Activated CD8-positive, alpha-beta T cell treated with anti-CD3 and anti-CD28 coated beads, Interleukin-2, amount 10 ng/mL, durations not matched to agents 7 days and 5 days (primary cell): Measurements from ENCODE around the gene ZNF580. TPM values are rescaled to one million over a fixed set of nuclear protein-coding genes. Genes with fewer than 3 reads are reported as not detected.

Experiments used
- ATAC-seq: fragments of 150-1000 bp; cut with Tn5 transposase; one replicate; pipeline ENCODE4 v1.10.0; 2021; ENCODE audit warnings: moderate library complexity
- CTCF ChIA-PET: fragments of 350-600 bp; sonication (Branson Sonifier 250); formaldehyde crosslinking; loops from one replicate; lab custom pipeline; 2021; ENCODE audit warnings: antibody characterized with exemption; lab: Charles Lee
- POLR2A ChIA-PET: fragments of 350-600 bp; sonication (Branson Sonifier 250); formaldehyde crosslinking; loops from one replicate; lab custom pipeline; 2021; ENCODE audit warnings: antibody characterized with exemption; lab: Charles Lee
- DNase-seq: peaks from one replicate; pipeline ENCODE4 v3.0.0-alpha.2; 2020
- H3K27ac Mint-ChIP-seq: one replicate; pipeline ENCODE4 v1.8.0; 2021; ENCODE audit warnings: mild to moderate bottlenecking, mixed read lengths
- H3K27me3 Mint-ChIP-seq: one replicate; pipeline ENCODE4 v1.8.0; 2021; ENCODE audit warnings: low read depth, mixed read lengths
- H3K36me3 Mint-ChIP-seq: one replicate; pipeline ENCODE4 v1.8.0; 2021; ENCODE audit warnings: low read depth, mixed read lengths
- H3K4me1 Mint-ChIP-seq: one replicate; pipeline ENCODE4 v1.8.0; 2021; ENCODE audit warnings: low read depth, mixed read lengths
- H3K4me3 Mint-ChIP-seq: one replicate; pipeline ENCODE4 v1.8.0; 2021; ENCODE audit warnings: mild to moderate bottlenecking, mixed read lengths
- H3K9me3 Mint-ChIP-seq: one replicate; pipeline ENCODE4 v1.8.0; 2022; ENCODE audit warnings: mixed read lengths; ENCODE audit not compliant: insufficient read depth
- total RNA-seq, 2 experiments: library from RNA; stranded (reverse); gene quantifications; one replicate each; pipeline ENCODE4 v1.2.3, GENCODE V29; 2021

ZNF580 gene
- total RNA-seq, 2 experiments from 2014 or later, result 30.2 to 32.1 TPM

DNA sequence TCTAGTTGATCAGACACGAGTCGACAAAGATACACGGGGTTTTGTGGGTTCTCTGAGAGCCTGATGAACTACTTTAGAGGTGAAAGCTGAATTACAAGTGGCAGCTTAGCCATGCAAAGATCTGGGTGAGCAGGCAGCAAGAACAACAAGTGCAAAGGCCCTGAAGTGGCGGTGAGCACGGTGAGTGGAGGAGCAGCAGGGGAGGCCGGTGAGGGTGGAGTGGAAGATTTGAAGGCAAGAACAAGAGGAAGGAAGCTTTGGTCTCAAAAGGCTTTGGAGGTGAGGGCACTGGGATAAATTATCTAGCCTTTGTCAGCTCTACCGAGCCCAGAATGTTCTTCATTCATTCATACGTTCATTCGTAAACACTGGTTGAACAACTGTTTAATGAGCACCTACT lies 34.0 kb upstream of the ZNF580 start:
- Mint-ChIP-seq H3K4me3 (peak overlapping the region; percentile 91), H3K27me3 (no peaks in the 10 kb centered on the region), H3K36me3 (peaks cover 52% of the 10 kb centered on the region), H3K4me1 (peaks cover 51% of the 10 kb centered on the region), H3K9me3 (no peaks in the 10 kb centered on the region), H3K27ac (peak overlapping the region; percentile 96)
- CTCF ChIA-PET, result interaction anchor here (0.6 to 5.6 kb wide), 22 partner anchors 13 to 314 kb away, joined by 3 to 59 read pairs (median 5); partner anchors contain the start of genes U2AF2, ZNF628 and ZNF784
- POLR2A ChIA-PET, result interaction anchor here (1.3 to 2.2 kb wide), 4 partner anchors 10 to 27 kb away, joined by 3 to 27 read pairs (median 5); partner anchors contain the start of gene ZNF784
- ATAC-seq, result no peak
- no peak for DNase-seq

DNA sequence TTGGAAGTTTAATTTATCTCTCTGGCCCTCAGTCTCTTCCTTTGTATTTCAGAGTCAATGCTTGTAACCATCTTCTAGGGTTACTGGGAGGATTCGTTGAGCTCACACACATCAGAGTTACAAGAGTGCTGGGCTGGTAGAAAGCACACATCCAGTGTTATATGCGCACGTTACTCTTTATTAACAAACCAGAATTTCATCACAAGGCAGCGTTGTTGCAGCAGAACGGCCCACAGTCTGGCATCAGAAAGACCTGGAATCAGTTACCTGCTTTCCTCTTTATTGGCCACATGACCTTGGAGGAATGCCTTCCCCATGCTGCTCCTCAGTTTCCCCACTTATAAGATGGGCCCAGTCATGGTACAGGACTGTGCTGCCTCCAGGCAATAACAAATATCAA lies 31.5 kb upstream of the ZNF580 start:
- no peak for ATAC-seq
- Mint-ChIP-seq H3K9me3 (no peaks in the 10 kb centered on the region), H3K4me1 (peaks cover 40% of the 10 kb centered on the region), H3K36me3 (peaks cover 50% of the 10 kb centered on the region), H3K27me3 (no peaks in the 10 kb centered on the region), H3K4me3 (no peak overlapping the region), H3K27ac (no peak overlapping the region)
- no peak for DNase-seq
- POLR2A ChIA-PET, result no interaction called here
- CTCF ChIA-PET, result interaction anchor here (2.7 kb wide), 1 partner anchor 23 kb away, joined by 8 read pairs; no protein-coding TSS in a partner anchor

DNA sequence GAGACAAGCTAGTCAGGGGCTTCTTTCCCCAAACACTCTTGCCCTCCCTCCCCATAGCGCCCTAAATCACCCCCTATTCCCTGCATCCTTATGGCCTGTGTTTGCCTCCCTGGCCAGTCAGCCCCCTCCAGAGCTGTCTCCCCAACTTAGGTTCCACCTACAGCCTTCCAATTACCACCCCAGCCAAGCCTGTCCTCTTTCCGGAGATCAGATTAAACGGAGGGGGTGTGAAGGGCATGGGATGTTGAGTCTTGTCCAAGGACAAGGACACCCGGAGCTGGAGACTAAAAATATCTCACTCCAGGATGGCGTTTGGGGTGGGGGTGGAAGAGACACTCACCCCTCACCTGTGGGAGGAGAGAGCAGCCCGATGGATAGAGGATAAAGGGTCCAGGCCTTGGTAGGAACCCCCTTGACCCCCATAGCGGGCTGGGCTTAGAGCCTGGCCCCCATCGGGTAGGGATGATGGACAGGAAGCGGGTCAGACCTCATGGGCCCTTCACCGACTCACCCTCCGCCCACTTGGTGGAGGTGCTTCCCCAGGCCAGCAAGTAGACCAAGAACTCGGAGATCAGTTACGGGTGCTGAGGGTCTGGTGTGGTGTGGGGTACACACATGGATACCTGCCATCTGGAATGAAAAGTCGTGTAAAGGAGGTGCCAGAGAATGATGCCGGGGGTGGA lies 29.4 kb upstream of the ZNF580 start:
- no peaks in the 10 kb centered on the region for H3K27me3 Mint-ChIP-seq
- no peak overlapping the region for H3K4me3 Mint-ChIP-seq
- peaks cover 47% of the 10 kb centered on the region for H3K36me3 Mint-ChIP-seq
- H3K4me1 Mint-ChIP-seq, result peaks cover 27% of the 10 kb centered on the region
- DNase-seq (no peak), ATAC-seq (no peak)
- CTCF ChIA-PET, result interaction anchor here (2.7 kb wide), 1 partner anchor 21 kb away, joined by 8 read pairs; no protein-coding TSS in a partner anchor
- POLR2A ChIA-PET, result no interaction called here
- no peaks in the 10 kb centered on the region for H3K9me3 Mint-ChIP-seq
- H3K27ac Mint-ChIP-seq, result no peak overlapping the region

DNA sequence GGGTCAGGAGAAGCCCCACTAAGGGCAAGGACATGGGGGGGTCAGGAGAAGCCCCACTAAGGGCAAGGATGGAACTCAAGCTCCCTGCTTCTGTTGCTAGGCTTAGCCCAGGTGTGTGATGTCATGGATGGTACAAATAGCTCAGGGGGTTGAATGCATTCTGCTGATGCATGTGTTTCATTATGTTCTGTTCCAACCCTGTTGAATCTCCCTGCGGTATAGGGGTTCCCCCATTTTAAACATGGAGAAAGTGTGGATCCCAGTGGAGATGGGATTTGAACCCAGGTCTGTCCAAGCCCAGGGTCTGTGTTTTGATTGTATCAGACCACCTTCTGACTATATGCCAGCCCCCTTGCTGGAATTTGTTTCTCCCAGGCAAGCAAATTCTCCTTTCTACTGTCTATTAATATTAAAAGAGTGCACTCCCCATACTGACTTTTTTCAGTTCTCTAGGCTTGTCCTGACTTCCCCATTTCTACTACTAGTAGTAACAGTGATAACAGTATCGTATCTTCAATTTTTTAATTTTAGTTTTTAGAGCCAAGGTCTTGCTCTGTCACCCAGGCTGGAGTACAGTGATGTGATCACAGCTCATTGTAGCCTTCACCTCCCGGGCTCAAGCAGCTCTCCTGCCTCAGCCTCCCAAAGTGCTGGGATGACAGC lies 28.7 kb upstream of the ZNF580 start:
- ChIA-PET CTCF (interaction anchor here (2.7 kb wide), 1 partner anchor 20 kb away, joined by 8 read pairs; no protein-coding TSS in a partner anchor), POLR2A (no interaction called here)
- H3K4me3 Mint-ChIP-seq, result no peak overlapping the region
- ATAC-seq (no peak), DNase-seq (no peak)
- H3K27me3 Mint-ChIP-seq, result no peaks in the 10 kb centered on the region
- no peaks in the 10 kb centered on the region for H3K9me3 Mint-ChIP-seq
- H3K4me1 Mint-ChIP-seq, result peaks cover 20% of the 10 kb centered on the region
- peaks cover 47% of the 10 kb centered on the region for H3K36me3 Mint-ChIP-seq
- H3K27ac Mint-ChIP-seq, result no peak overlapping the region

DNA sequence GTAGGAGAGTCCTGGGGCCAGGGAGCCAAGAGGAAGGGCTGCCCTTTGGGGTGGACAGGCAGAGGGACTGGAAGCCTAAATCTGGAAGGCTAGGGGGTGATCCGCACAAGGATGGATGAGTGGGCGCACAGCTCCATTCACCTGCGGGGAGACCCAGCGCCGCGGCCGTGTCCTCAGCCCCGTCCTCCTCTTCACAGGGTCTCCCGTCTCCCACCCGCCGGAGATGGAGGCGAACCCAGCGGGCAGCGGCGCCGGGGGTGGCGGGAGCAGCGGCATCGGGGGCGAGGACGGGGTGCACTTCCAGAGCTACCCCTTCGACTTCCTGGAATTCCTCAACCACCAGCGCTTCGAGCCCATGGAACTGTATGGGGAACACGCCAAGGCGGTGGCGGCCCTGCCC lies 27.4 kb upstream of the ZNF580 start:
- H3K4me3 Mint-ChIP-seq, result no peak overlapping the region
- peaks cover 12% of the 10 kb centered on the region for H3K4me1 Mint-ChIP-seq
- no peak for ATAC-seq
- POLR2A ChIA-PET, result no interaction called here
- no peaks in the 10 kb centered on the region for H3K9me3 Mint-ChIP-seq
- CTCF ChIA-PET, result no interaction called here
- H3K27ac Mint-ChIP-seq, result no peak overlapping the region
- DNase-seq, result no peak
- H3K27me3 Mint-ChIP-seq, result no peaks in the 10 kb centered on the region
- peaks cover 48% of the 10 kb centered on the region for H3K36me3 Mint-ChIP-seq

DNA sequence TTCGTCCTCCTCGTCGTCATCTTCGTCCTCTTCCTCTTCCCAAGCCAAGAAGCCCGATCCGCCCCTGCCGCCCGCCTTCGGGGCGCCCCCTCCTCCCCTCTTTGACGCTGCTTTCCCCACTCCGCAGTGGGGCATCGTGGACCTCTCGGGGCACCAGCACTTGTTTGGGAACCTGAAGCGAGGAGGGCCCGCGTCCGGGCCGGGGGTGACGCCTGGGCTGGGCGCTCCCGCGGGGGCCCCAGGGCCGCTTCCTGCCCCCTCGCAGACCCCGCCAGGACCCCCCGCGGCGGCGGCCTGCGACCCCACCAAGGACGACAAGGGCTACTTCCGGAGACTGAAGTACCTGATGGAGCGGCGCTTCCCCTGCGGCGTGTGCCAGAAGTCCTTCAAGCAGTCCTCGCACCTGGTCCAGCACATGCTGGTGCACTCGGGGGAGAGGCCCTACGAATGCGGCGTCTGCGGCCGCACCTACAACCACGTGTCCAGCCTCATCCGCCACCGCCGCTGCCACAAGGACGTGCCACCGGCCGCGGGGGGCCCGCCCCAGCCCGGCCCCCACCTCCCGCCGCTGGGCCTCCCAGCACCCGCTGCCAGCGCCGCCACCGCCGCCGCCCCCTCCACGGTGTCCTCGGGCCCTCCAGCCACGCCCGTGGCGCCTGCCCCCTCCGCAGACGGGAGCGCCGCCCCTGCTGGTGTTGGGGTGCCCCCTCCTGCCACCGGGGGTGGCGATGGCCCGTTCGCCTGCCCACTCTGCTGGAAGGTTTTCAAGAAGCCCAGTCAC lies 26.7 kb upstream of the ZNF580 start:
- H3K27me3 Mint-ChIP-seq, result no peaks in the 10 kb centered on the region
- no peaks in the 10 kb centered on the region for H3K9me3 Mint-ChIP-seq
- peaks cover 6% of the 10 kb centered on the region for H3K4me1 Mint-ChIP-seq
- ChIA-PET POLR2A (no interaction called here), CTCF (no interaction called here)
- H3K36me3 Mint-ChIP-seq, result peaks cover 44% of the 10 kb centered on the region
- H3K4me3 Mint-ChIP-seq, result no peak overlapping the region
- ATAC-seq, result no peak
- no peak overlapping the region for H3K27ac Mint-ChIP-seq
- no peak for DNase-seq

DNA sequence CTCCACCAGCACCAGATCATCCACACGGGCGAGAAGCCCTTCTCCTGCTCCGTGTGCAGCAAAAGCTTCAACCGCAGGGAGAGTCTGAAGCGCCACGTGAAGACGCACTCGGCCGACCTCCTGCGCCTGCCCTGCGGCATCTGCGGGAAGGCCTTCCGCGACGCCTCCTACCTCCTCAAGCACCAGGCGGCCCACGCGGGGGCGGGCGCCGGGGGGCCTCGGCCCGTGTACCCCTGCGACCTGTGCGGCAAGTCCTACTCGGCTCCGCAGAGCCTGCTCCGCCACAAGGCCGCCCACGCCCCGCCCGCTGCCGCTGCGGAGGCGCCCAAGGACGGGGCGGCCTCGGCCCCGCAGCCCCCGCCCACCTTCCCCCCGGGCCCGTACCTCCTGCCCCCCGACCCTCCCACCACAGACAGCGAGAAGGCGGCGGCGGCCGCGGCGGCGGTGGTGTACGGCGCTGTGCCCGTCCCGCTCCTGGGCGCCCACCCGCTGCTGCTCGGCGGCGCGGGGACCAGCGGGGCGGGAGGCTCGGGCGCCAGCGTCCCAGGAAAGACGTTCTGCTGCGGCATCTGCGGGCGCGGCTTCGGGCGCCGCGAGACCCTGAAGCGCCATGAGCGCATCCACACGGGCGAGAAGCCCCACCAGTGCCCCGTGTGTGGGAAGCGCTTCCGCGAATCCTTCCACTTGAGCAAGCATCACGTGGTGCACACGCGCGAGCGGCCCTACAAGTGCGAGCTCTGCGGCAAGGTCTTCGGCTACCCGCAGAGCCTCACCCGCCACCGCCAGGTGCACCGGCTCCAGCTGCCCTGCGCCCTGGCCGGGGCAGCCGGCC lies 25.9 kb upstream of the ZNF580 start:
- Mint-ChIP-seq H3K36me3 (peaks cover 43% of the 10 kb centered on the region), H3K4me3 (no peak overlapping the region), H3K27me3 (no peaks in the 10 kb centered on the region), H3K9me3 (no peaks in the 10 kb centered on the region), H3K27ac (no peak overlapping the region), H3K4me1 (peaks cover 9% of the 10 kb centered on the region)
- DNase-seq, result no peak
- no peak for ATAC-seq
- ChIA-PET CTCF (no interaction called here), POLR2A (no interaction called here)

DNA sequence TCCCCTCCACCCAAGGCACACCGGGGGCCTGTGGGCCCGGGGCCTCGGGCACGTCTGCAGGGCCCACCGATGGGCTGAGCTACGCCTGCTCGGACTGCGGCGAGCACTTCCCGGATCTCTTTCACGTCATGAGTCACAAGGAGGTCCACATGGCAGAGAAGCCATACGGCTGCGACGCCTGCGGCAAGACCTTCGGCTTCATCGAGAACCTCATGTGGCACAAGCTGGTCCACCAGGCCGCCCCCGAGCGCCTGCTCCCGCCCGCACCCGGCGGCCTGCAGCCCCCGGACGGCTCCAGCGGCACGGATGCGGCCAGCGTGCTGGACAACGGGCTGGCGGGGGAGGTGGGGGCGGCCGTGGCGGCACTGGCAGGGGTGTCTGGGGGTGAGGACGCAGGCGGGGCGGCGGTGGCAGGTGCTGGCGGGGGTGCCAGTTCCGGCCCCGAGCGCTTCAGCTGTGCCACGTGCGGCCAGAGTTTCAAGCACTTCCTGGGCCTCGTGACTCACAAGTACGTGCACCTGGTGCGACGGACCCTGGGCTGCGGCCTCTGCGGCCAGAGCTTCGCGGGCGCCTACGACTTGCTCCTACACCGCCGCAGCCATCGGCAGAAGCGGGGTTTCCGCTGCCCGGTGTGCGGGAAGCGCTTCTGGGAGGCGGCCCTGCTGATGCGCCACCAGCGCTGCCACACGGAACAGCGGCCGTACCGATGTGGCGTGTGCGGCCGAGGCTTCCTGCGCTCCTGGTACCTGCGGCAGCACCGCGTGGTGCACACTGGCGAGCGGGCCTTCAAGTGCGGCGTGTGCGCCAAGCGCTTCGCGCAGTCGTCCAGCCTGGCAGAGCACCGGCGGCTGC lies 25.0 kb upstream of the ZNF580 start:
- Mint-ChIP-seq H3K36me3 (peaks cover 43% of the 10 kb centered on the region), H3K4me1 (peaks cover 17% of the 10 kb centered on the region), H3K4me3 (no peak overlapping the region), H3K9me3 (no peaks in the 10 kb centered on the region), H3K27ac (no peak overlapping the region), H3K27me3 (no peaks in the 10 kb centered on the region)
- POLR2A ChIA-PET, result no interaction called here
- DNase-seq (no peak), ATAC-seq (no peak)
- CTCF ChIA-PET, result no interaction called here

DNA sequence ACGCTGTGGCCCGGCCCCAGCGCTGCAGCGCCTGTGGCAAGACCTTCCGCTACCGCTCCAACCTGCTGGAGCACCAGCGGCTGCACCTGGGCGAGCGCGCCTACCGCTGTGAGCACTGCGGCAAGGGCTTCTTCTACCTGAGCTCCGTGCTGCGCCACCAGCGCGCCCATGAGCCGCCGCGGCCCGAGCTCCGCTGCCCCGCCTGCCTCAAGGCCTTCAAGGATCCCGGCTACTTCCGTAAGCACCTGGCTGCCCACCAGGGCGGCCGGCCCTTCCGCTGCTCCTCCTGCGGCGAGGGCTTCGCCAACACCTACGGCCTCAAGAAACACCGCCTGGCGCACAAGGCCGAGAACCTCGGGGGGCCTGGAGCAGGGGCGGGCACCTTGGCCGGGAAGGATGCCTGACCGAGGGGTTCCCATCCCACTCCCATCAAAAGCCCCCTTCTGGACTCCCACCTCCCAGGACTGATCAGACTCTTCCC lies 24.4 kb upstream of the ZNF580 start:
- no peak overlapping the region for H3K4me3 Mint-ChIP-seq

DNA sequence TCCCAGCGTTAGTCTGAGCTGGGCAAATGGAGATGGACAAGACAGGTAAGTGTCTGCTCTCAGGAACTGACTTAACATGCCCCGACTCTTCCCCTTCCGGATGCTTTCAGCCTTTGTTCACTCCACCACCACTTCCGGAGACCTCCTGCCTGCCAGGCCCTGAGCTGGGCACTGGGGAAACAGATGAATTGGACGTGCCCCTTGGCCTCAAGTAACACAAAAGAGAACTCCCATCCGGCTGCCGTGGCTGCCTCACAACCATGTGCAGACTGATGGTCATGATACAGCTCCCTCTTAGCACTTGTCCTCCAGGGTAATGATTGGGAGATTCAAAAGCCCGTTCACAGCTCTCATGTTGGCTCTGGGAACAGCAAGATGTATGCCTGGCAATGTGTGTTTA lies 23.4 kb upstream of the ZNF580 start:
- DNase-seq (no peak), ATAC-seq (no peak)
- Mint-ChIP-seq H3K36me3 (peaks cover 42% of the 10 kb centered on the region), H3K4me3 (peak overlapping the region; percentile 15), H3K27me3 (no peaks in the 10 kb centered on the region), H3K4me1 (peaks cover 22% of the 10 kb centered on the region), H3K9me3 (no peaks in the 10 kb centered on the region), H3K27ac (no peak overlapping the region)
- ChIA-PET POLR2A (interaction anchor here (0.8 to 1.7 kb wide), 2 partner anchors 11 to 18 kb away, joined by 3 to 7 read pairs; partner anchors contain the start of genes FIZ1 and ZNF865), CTCF (interaction anchor here (1.2 to 1.8 kb wide), 2 partner anchors 15 to 113 kb away, joined by 5 to 6 read pairs; no protein-coding TSS in a partner anchor)

More for the DNA sequence above, 24.4 kb upstream of the ZNF580 start:
- ChIA-PET POLR2A (no interaction called here), CTCF (no interaction called here)
- H3K27me3 Mint-ChIP-seq, result no peaks in the 10 kb centered on the region
- DNase-seq (no peak), ATAC-seq (no peak)
- no peak overlapping the region for H3K27ac Mint-ChIP-seq
- H3K9me3 Mint-ChIP-seq, result no peaks in the 10 kb centered on the region
- H3K36me3 Mint-ChIP-seq, result peaks cover 44% of the 10 kb centered on the region
- H3K4me1 Mint-ChIP-seq, result peaks cover 23% of the 10 kb centered on the region
